RWPE2 (cell line): ENCODE measurements around the gene MCM5.
"Not testable (repeated sequence)": the region's sequence is repeated elsewhere in the genome, so short reads cannot be mapped to it uniquely, and the experiment has no call there.

Source experiments
- ATAC-seq: fragments of 200-7000 bp; cut with Tn5 transposase; 3 replicates; pipeline ENCODE4 v1.9.1; 2021; ENCODE audit warnings: low read depth
- DNase-seq: peaks from one replicate; pipeline ENCODE4 v3.0.0-alpha.2; 2020; ENCODE audit warnings: low spot score
- H3K27ac ChIP-seq: fragments of 450-650 bp; 2 replicates; pipeline ENCODE4 v1.5.1; 2017; ENCODE audit warnings: mild to moderate bottlenecking; ENCODE audit not compliant: poor library complexity, severe bottlenecking
- H3K27me3 ChIP-seq: fragments of 250-450 bp; sonication (Bioruptor Pico); 2 replicates; pipeline ENCODE4 v1.5.1; 2021; ENCODE audit warnings: mild to moderate bottlenecking, moderate library complexity; ENCODE audit not compliant: insufficient read depth, poor library complexity, severe bottlenecking
- H3K36me3 ChIP-seq: fragments of 250-450 bp; sonication (Bioruptor Pico); 2 replicates; pipeline ENCODE4 v1.5.1; 2020; ENCODE audit warnings: low read depth, mild to moderate bottlenecking, moderate library complexity
- H3K4me1 ChIP-seq: fragments of 250-450 bp; sonication (Bioruptor Pico); 2 replicates; pipeline ENCODE4 v1.5.1; 2021; ENCODE audit warnings: mild to moderate bottlenecking, moderate library complexity; ENCODE audit not compliant: insufficient read depth, poor library complexity, severe bottlenecking
- H3K4me3 ChIP-seq: fragments of 250-450 bp; sonication (Bioruptor Pico); 2 replicates; pipeline ENCODE4 v1.5.1; 2021; ENCODE audit warnings: mild to moderate bottlenecking, moderate library complexity; ENCODE audit not compliant: severe bottlenecking
- H3K9me3 ChIP-seq: fragments of 250-450 bp; sonication (Bioruptor Pico); 2 replicates; pipeline ENCODE4 v1.5.1; 2021; ENCODE audit warnings: mild to moderate bottlenecking, moderate library complexity; ENCODE audit not compliant: severe bottlenecking
- CTCF ChIP-seq: fragments of 450-650 bp; IDR thresholded peaks from one replicate; pipeline ENCODE4 v1.5.1; 2017; ENCODE audit warnings: mild to moderate bottlenecking, moderate library complexity; ENCODE audit not compliant: poor library complexity, severe bottlenecking

MCM5 gene

GRCh38 chr22:35436421-35436820, 36.5 kb downstream of the MCM5 start:
- H3K27me3 ChIP-seq: no peaks in the 10 kb centered on the region
- no peak for TF ChIP-seq CTCF
- H3K27ac ChIP-seq: no peak overlapping the region
- peaks cover 20% of the 10 kb centered on the region for H3K36me3 ChIP-seq
- ATAC-seq (no peak), DNase-seq (no peak)
- no peak overlapping the region for H3K4me3 ChIP-seq
- H3K9me3 ChIP-seq: peaks cover 8% of the 10 kb centered on the region
- no peaks in the 10 kb centered on the region for H3K4me1 ChIP-seq

- H3K36me3 ChIP-seq: peaks cover 14% of the 10 kb centered on the region
- peaks cover 8% of the 10 kb centered on the region for H3K9me3 ChIP-seq
- DNase-seq (no peak), ATAC-seq (peak; percentile 39; the same call in 1 of the 3 replicates)
- H3K27ac ChIP-seq: no peak overlapping the region
- H3K4me1 ChIP-seq: no peaks in the 10 kb centered on the region
- H3K4me3 ChIP-seq: no peak overlapping the region
- H3K27me3 ChIP-seq: no peaks in the 10 kb centered on the region
- TF ChIP-seq CTCF: no peak
Observed at GRCh38 chr22:35437049-35437448, 37.1 kb downstream of the MCM5 start.

GRCh38 chr22:35438673-35439364, 38.9 kb downstream of the MCM5 start:
- DNase-seq, ATAC-seq, H3K4me3 ChIP-seq, H3K27me3 ChIP-seq, H3K4me1 ChIP-seq, H3K27ac ChIP-seq, H3K9me3 ChIP-seq, H3K36me3 ChIP-seq: not testable (repeated sequence)

- Histone ChIP-seq H3K27ac (no peak overlapping the region), H3K4me3 (no peak overlapping the region), H3K27me3 (no peaks in the 10 kb centered on the region), H3K4me1 (peaks cover 6% of the 10 kb centered on the region), H3K36me3 (no peaks in the 10 kb centered on the region), H3K9me3 (no peaks in the 10 kb centered on the region)
- DNase-seq (no peak), ATAC-seq (no peak)
- TF ChIP-seq CTCF: no peak
Observed at GRCh38 chr22:35439365-35439717, 39.4 kb downstream of the MCM5 start.

GRCh38 chr22:35440129-35440528, 40.2 kb downstream of the MCM5 start:
- H3K27ac ChIP-seq: no peak overlapping the region
- H3K4me1 ChIP-seq: peaks cover 6% of the 10 kb centered on the region
- no peak overlapping the region for H3K4me3 ChIP-seq
- H3K9me3 ChIP-seq: no peaks in the 10 kb centered on the region
- H3K27me3 ChIP-seq: no peaks in the 10 kb centered on the region
- no peaks in the 10 kb centered on the region for H3K36me3 ChIP-seq
- TF ChIP-seq CTCF: no peak
- no peak for DNase-seq
- ATAC-seq: no peak
